Thyroid gland (tissue), 4 donors: Measurements from ENCODE around the gene COL7A1. TPM values are rescaled to one million over a fixed set of nuclear protein-coding genes. Genes with fewer than 3 reads are reported as not detected.

Experiments
- DNase-seq, 2 donors: peaks; one replicate each; pipeline ENCODE4 v3.0.0-alpha.2; 2019
- H3K27ac ChIP-seq, 3 donors: fragments of 200-600 bp; sonication (generic); 1 replicate in 2 of 3; 2 replicates in 1 of 3; pipeline ENCODE4 v1.5.1; 2016 to 2019; ENCODE audit warnings: mild to moderate bottlenecking in 1 of 3, moderate library complexity in 1 of 3
- H3K27me3 ChIP-seq: fragments of 200-600 bp; sonication (generic); one replicate; pipeline ENCODE4 v1.5.1; 2019
- H3K36me3 ChIP-seq, 2 donors: fragments of 200-600 bp; sonication (generic); one replicate each; pipeline ENCODE4 v1.5.1; 2016 to 2019
- H3K4me1 ChIP-seq, 2 donors: fragments of 200-600 bp; sonication (generic); one replicate each; pipeline ENCODE4 v1.5.1; 2017 to 2019
- H3K4me3 ChIP-seq, 3 donors: fragments of 200-600 bp; sonication (generic); replicated peaks in 1 of 3; 1 replicate in 2 of 3; 2 replicates in 1 of 3; pipeline ENCODE4 v1.5.1; 2016; ENCODE audit warnings: mild to moderate bottlenecking in 1 of 3
- H3K9me3 ChIP-seq: fragments of 200-600 bp; sonication (generic); one replicate; pipeline ENCODE4 v1.5.1; 2017
- CTCF ChIP-seq, 6 experiments: fragments of 200-600 bp in 3 of 6; fragments of 450-650 bp in 3 of 6; sonication (generic) in 3 of 6; IDR thresholded peaks; one replicate each; pipeline ENCODE4 v1.5.1; 2016 to 2019; ENCODE audit warnings: antibody characterized with exemption in 6 of 6, mild to moderate bottlenecking in 2 of 6, inconsistent platforms in 1 of 6, moderate library complexity in 1 of 6
- POLR2A ChIP-seq, 2 donors: fragments of 450-650 bp; IDR thresholded peaks; one replicate each; pipeline ENCODE4 v1.6.1; 2017; ENCODE audit warnings: antibody characterized with exemption in 2 of 2, mild to moderate bottlenecking in 2 of 2, moderate library complexity in 1 of 2
- WGBS, 2 donors: methylation state at CpG; one replicate each; pipeline ENCODE4 v1.1.5; 2017; 5-methylcytosine and 5-hydroxymethylcytosine counted together
- intact Hi-C: fragments of 100-400 bp; cut with DNase I; formaldehyde crosslinking; loops from one replicate; pipeline ENCODE4 v1.15.1; 2023
- total RNA-seq, 4 donors: library from RNA; depleted of rRNA; stranded (reverse); fragments of >200 nt; gene quantifications; one replicate each; pipeline ENCODE4 v1.2.3, GENCODE V29; 2016

The COL7A1 gene
- total RNA-seq, 4 donors from 2014 or later: 0.34 to 1.0 (median 0.80) TPM

- intact Hi-C loops: no loop called here
- no peaks in the 10 kb centered on the region for H3K9me3 ChIP-seq
- H3K27me3 ChIP-seq: no peaks in the 10 kb centered on the region
- no peaks in the 10 kb centered on the region for H3K4me1 ChIP-seq
- H3K36me3 ChIP-seq: no peaks in the 10 kb centered on the region
- TF ChIP-seq CTCF (IDR thresholded peaks at IDR 0.05) (no peak), POLR2A (IDR thresholded peaks at IDR 0.05) (no peak)
- no peak overlapping the region for H3K4me3 ChIP-seq
- WGBS, 2 donors: 85 to 86% methylated on average over 3 of the region's 3 CpGs
- no peak for DNase-seq
- no peak overlapping the region for H3K27ac ChIP-seq
Observed at GRCh38 chr3:48528754-48529153, 66.4 kb downstream of the COL7A1 start.

- 93 to 95% methylated on average over 9 of the region's 9 CpGs for WGBS, 2 donors
- no peaks in the 10 kb centered on the region for H3K27me3 ChIP-seq
- H3K4me3 ChIP-seq: no peak overlapping the region
- no peaks in the 10 kb centered on the region for H3K9me3 ChIP-seq
- intact Hi-C loops: no loop called here
- H3K27ac ChIP-seq: no peak overlapping the region
- no peak for DNase-seq
- no peak for TF ChIP-seq CTCF (IDR thresholded peaks at IDR 0.05)
- TF ChIP-seq POLR2A (IDR thresholded peaks at IDR 0.05): no peak
- H3K36me3 ChIP-seq: no peaks in the 10 kb centered on the region
- H3K4me1 ChIP-seq: no peaks in the 10 kb centered on the region
Observed at GRCh38 chr3:48528048-48528447, 67.1 kb downstream of the COL7A1 start.

GRCh38 chr3:48524970-48525369, 70.2 kb downstream of the COL7A1 start:
- no peaks in the 10 kb centered on the region for H3K36me3 ChIP-seq
- no peak overlapping the region for H3K4me3 ChIP-seq
- no peaks in the 10 kb centered on the region for H3K9me3 ChIP-seq
- no peaks in the 10 kb centered on the region for H3K4me1 ChIP-seq
- WGBS, 2 donors: 87 to 91% methylated on average over 7 to 9 of the region's 9 CpGs
- H3K27ac ChIP-seq: no peak overlapping the region
- H3K27me3 ChIP-seq: no peaks in the 10 kb centered on the region
- no peak for TF ChIP-seq CTCF (IDR thresholded peaks at IDR 0.05)
- no peak for TF ChIP-seq POLR2A (IDR thresholded peaks at IDR 0.05)
- no peak for DNase-seq
- intact Hi-C loops: no loop called here

GRCh38 chr3:48521635-48522034, 73.5 kb downstream of the COL7A1 start:
- peaks cover 0 to 8% of the 10 kb centered on the region in 2 donors for H3K4me1 ChIP-seq
- no peaks in the 10 kb centered on the region for H3K9me3 ChIP-seq
- TF ChIP-seq CTCF (IDR thresholded peaks at IDR 0.05) (no peak), POLR2A (IDR thresholded peaks at IDR 0.05) (no peak)
- DNase-seq: no peak
- H3K27me3 ChIP-seq: no peaks in the 10 kb centered on the region
- no peak overlapping the region for H3K27ac ChIP-seq
- H3K36me3 ChIP-seq: no peaks in the 10 kb centered on the region
- intact Hi-C loops: no loop called here
- WGBS, 2 donors: 93 to 95% methylated on average over 5 to 6 of the region's 6 CpGs
- H3K4me3 ChIP-seq: no peak overlapping the region

- H3K9me3 ChIP-seq: no peaks in the 10 kb centered on the region
- no peak overlapping the region for H3K4me3 ChIP-seq
- TF ChIP-seq CTCF (IDR thresholded peaks at IDR 0.05) (no peak), POLR2A (IDR thresholded peaks at IDR 0.05) (no peak)
- H3K4me1 ChIP-seq: peaks cover 0 to 8% of the 10 kb centered on the region in 2 donors
- intact Hi-C loops: no loop called here
- 50 to 74% methylated on average over 9 of the region's 9 CpGs for WGBS, 2 donors
- H3K27me3 ChIP-seq: no peaks in the 10 kb centered on the region
- H3K36me3 ChIP-seq: no peaks in the 10 kb centered on the region
- peak in 1 of 2 donors; percentile 32 for DNase-seq
- no peak overlapping the region for H3K27ac ChIP-seq
Observed at GRCh38 chr3:48519277-48519643, 75.9 kb downstream of the COL7A1 start.
